Stimulated activated CD8-positive, alpha-beta memory T cell treated with anti-CD3 and anti-CD28 coated beads, Interleukin-4, amount 100 ng/mL, for 48 hours (primary cell): ENCODE measurements around the gene ADSS2.

ENCODE experiments used
- DNase-seq: peaks from one replicate; pipeline ENCODE4 v3.0.0-alpha.2; 2020

Gene ADSS2

DNA sequence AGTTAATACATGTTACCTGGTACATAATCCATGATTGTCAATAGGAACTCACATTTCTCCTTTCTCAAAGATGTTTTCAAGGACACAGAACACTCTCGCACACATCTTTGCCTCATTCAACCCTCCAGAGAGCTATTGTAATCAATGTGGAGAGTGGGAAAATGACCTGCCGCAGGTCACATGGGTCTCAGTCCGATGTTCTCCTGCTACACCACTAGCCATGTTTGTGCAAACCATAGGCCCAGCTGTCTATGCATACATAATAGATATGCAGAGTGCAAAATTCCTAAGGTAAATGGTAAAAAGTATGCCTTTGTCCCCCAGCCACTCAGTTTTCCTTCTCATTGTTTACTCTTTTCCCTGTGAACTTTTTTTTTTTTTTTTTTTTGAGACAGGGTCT, 89.2 kb downstream of the ADSS2 start:
- no peak for DNase-seq

DNA sequence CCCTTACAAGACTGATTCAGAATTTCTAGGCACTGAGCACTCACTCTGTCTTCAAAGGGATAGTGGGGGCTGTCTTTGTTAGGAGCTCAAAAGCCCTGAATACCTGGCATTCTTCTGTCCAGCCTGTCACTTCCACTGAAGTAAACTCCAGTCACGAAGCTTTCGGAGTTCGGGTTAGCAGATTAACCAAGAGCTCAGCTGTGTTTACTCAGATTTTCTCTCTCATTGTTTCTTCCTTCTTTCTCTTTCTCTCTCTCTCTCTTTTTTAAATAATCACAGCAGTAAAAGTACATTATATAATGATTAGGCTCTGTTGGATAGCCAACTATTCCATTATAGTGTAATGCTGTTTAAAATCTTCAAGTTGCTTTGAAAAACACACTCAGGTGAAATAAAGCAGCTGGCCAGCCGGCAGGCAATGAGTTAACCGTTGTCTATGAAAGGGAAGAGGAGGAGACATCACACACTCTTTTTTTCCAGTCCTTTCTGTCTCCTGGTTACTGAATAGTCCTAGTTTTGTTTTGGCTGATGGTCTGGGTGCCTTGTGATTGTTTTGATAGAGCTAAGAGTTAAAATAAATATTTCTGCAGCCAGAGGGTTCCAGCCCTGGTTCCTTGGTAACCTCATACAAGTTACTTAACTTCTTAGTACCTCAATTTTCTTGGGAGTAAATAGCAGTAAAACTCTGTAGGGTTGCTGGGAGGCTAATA, 89.8 kb downstream of the ADSS2 start:
- DNase-seq, result no peak
